ENCODE results near the gene WIPF2.

WIPF2 gene, protein sequence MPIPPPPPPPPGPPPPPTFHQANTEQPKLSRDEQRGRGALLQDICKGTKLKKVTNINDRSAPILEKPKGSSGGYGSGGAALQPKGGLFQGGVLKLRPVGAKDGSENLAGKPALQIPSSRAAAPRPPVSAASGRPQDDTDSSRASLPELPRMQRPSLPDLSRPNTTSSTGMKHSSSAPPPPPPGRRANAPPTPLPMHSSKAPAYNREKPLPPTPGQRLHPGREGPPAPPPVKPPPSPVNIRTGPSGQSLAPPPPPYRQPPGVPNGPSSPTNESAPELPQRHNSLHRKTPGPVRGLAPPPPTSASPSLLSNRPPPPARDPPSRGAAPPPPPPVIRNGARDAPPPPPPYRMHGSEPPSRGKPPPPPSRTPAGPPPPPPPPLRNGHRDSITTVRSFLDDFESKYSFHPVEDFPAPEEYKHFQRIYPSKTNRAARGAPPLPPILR

DNA sequence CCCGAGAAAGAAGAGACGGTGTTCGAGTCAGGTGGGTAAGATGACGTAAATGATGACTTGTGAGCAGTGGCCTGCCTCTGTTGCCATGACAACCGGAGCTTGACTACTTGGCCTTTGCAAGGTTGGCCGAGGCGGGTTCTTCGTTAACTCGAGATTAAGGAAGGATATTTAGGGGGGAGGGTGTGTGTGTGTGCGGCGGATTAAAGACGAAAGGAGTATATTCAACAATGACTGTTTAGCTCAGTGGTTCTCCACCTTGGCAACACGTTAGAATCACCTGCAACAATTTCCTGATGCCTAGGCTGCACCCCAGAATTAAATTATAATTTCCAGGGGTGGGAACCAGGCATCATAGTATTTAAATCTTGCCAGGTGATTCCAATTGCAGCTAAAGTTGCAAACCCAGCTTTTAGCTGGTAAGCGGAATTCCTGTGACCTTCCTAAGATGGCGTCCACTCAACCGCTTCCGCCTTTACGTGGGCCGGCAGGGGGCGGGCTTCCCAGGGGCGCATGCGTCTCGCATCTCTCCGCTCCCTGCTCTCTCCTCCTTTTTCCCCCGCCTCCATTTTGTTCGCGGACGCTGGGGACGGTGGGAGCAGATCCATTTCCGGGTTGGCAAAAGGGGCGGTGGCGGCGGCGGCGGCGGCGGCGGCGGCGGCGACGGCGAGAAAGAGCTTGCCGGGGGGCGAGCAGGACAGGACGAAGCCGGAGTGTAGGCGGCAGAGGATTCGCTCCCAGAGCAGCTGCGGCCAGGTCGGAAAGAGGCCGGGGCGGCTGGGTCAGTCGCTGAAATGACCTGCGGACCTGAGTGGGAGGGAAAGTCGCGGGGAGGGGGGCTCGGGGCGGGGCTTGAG is at the start of gene WIPF2:
WIPF2 (plus strand) TSS at position 565 of the 854 bp plus-strand sequence. CDS start 37,156 bp downstream, outside the sequence.
- peak; percentile 98 for DNase-seq

GRCh38 chr17:40170325-40170724 is 48.8 kb upstream of the WIPF2 start:
- DNase-seq: no peak

DNA sequence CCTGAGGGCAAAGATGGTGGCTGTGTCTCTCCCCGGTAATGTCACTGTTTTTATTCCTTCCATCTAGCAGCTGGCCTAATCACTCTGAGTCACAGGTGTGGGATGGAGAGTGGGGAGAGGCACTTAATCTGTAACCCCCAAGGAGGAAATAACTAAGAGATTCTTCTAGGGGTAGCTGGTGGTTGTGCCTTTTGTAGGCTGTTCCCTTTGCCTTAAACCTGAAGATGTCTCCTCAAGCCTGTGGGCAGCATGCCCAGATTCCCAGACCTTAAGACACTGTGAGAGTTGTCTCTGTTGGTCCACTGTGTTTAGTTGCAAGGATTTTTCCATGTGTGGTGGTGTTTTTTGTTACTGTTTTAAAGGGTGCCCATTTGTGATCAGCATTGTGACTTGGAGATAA is 47.4 kb upstream of the WIPF2 start:
- DNase-seq: no peak

GRCh38 chr17:40173091-40173777 is 45.9 kb upstream of the WIPF2 start:
- no peak for DNase-seq

DNA sequence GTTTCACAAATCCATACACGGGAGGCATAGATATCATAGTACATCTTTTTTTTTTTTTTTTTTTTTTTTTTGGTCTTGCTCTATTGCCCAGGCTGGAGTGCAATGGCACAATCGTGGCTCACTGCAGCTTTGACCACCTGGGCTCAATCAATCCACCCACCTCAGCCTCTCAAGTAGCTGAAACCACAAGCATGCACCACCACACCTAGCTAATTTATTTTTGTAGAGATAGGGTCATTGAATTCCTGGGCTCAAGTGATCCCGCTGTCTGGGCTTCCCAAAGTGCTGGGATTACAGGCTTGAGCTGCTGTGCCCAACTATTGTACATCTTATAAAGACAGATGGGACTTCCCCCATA is 45.3 kb upstream of the WIPF2 start:
- no peak for DNase-seq

DNA sequence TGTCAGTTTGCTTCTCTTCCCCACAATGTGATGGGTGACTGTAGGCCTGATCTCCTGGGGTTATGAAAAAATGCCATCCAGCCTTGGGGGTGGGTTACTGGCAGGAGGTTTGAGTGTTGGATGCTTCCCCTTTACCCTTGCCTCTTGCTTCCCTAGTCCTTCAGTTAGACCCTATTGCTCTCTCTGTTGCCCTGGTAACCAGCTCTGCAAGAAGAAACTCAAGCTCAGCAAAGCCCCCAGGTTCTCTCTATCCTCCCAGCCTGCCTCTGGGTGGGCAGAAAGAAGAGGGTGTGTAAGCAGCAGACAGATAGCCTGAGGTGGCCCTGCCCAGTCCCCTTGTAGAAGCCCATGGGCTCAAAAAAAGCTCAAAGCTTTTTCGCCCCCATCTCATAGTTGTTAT is 44.6 kb upstream of the WIPF2 start:
- DNase-seq: no peak

- no peak for DNase-seq
Measured at GRCh38 chr17:40175928-40176753, 43.0 kb upstream of the WIPF2 start.

DNA sequence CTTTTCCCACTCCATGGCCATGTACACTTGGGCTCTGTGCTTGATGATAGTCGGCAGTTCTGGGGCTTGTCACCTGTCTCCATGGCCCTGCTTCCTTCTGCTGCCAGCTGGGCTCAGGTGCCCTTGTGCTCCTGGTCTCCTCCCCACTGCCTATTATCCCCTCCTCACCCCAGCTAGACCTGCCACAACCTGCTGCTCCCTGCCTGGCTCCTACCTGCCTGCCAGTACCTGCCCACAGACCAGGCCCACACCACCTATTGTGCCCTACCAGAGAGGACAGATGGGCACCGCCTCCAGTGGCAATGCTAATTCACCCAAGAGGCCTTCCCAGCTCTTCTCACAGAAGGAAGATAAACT is 42.4 kb upstream of the WIPF2 start:
- no peak for DNase-seq

DNA sequence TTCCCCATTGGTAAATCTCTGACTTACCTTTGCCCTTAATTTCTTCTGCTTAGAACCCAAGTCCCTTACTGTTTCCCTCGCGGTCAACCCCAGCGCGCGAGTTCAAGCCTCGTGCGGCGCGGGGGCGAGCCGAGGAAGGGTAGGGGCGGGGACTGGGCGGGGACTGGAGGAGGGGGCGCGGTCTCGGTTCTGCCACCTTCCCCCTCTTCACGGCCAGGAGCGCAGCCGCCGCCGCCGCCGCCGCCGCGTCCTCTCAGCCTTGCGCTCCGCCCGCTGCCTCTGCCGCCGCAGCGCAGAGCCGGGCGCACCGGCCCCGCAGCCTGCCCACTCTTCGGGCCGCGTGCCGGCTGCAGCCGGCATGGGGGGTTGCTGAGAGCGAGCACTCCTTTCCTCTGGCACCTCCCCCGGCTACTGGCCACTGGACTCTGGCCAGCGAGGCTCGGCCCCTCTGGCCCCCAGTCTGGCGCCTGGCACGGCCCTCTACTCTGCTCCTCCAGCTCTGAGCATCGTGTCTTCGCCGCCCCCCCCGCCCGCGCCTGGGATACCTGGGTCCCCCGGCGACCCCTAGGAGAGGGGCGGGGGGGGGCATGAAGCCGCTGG is 41.7 kb upstream of the WIPF2 start, which contains the start of gene RAPGEFL1:
RAPGEFL1 (plus strand) TSS at position 196 of the 600 bp plus-strand sequence; CDS start at position 588, 392 bp downstream.
- DNase-seq: peak; percentile 82

- DNase-seq: no peak
Measured at GRCh38 chr17:40178021-40178601, 41.0 kb upstream of the WIPF2 start.

- no peak for DNase-seq
Measured at GRCh38 chr17:40178660-40179059, 40.4 kb upstream of the WIPF2 start.

- no peak for DNase-seq
Measured at GRCh38 chr17:40179923-40180659, 39.0 kb upstream of the WIPF2 start.

DNA sequence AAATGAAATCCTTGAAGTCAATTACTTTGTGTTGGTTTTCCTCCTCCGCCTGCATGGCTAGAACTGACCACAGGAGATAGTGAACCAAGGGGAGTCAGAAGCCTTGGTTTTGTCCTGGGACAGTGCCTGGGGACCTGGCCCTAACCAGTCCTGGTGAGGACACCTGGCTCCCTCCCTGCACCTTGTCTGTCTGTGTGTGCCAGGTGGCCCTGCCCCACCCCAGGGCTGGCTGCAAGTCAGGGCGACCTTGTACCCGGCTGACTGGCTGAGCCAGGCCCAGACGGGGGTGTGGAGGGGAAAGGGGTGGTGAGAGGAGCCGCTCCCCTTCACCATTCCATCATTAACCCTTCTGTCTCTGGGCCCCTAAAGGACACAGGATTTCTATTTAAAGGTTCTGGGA is 38.4 kb upstream of the WIPF2 start:
- DNase-seq: no peak

DNA sequence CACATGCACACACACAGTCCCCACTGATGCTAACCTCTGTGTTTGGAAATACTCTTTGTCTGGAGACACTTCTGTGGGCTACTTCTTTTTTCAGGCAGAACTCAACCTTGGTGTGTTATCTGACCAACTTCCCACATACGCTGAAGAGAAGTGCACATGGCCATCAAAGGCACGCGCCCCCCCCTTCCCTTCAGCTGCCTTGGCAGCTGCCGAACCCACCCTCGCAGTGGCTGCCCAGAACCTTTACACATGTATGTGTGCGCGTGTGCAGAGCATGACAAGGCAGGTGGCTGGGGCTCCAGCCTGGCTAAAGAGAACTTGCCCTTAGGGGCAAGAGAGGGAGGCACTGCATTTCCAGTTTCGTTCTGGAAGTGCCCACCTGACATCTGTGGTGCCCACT is 37.9 kb upstream of the WIPF2 start:
- DNase-seq: no peak

DNA sequence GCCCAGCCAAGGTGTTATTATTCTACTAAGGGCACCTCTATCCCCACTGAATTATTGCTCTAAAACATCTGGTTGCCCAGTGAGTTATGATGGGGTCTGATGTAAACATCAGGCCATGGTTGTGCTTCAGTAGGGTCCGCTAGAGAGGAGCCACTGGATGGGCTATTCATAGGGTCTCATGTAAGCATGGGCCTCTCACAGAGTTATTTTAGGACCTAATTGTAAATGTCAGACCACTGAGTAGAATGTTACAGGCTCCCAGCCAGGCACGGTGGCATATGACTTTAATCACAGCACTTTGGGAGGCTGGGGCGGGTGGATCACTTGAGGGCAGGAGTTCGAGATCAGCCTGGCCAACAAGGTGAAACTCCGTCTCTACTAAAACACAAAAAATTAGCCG is 36.5 kb upstream of the WIPF2 start:
- DNase-seq: no peak

DNA sequence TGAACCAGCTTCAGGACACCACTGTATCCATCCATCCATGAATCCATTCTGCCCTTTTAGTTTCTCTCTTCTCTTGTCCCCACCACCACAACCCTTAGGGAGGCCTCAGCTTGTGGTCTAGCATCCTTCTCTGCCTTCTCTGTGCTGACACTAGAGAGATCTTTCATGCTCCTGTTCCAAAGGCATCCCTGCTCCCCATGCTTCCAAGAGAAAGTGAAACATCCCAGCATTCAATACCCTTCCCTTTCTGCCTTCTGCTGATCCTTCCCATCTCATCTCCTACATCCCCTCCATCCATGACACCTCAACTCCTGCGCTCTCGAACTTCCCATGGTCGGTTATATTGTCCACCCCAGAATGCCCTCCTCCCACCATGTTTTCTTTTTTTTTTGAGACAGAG is 31.9 kb upstream of the WIPF2 start:
- no peak for DNase-seq

DNA sequence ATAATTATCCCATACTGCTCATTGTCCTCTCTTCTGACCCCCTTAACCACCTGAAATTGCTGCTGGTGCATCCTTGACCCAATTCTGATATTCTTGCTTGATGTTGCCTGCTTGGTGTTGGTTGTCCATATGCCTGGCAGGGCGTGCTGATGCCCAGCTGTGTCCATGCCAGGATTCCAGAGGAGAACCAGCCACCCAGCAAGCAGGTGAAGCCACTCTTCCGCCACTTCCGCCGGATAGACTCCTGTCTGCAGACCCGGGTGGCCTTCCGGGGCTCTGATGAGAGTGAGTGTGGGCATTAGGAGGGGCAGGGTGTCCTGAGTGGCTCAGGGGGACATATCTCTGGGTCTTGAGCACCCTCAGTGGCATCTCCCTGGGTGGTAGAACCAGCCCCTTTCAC is 30.4 kb upstream of the WIPF2 start:
- DNase-seq: no peak

GRCh38 chr17:40190197-40191021 is 28.7 kb upstream of the WIPF2 start:
- no peak for DNase-seq

DNA sequence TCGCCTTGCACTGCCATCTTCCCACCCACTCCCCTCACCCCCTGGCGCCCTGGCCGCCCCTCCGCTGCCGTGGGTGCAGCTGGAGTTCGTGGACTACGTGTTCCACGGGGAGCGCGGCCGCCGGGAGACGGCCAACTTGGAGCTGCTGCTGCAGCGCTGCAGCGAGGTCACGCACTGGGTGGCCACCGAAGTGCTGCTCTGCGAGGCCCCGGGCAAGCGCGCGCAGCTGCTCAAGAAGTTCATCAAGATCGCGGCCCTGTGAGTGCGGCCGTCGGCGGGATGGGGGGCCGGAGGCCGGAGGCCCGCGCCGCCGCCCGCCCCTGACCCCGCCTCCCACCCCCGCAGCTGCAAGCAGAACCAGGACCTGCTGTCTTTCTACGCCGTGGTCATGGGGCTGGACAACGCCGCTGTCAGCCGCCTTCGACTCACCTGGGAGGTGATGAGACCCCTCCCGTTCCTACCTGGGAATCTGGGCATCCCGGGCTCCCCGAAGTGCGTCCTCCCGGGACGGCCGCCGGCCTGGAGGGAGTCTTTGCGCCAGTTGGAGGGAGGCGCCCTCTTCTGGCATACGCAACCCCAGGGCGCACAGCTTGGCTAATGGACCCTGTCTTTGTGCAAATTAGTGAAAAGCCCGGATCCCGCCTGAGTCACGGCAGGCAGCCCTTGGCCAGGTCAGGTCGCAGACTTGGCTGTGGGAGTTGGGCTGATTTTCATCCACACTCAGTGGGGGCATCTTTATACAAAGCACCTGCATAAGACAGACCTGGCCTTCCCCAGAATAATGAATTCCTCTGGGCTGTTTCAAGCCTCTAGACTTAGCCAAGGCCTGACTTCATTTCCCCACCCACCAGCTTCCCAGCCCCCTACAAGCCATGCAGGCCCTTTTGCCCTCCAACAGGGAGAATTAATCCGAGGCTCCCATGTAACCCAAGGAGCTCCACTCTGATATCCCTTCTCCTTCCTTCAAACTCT is 27.6 kb upstream of the WIPF2 start:
- peak; percentile 79 for DNase-seq
